Measurements from ENCODE around the gene UCK2. TPM values are rescaled to one million over a fixed set of nuclear protein-coding genes. Genes with fewer than 3 reads are reported as not detected.
A peak's percentile ranks its signal among the peaks of the same experiment; 100 is the strongest.
"Not testable (repeated sequence)": the region's sequence is repeated elsewhere in the genome, so short reads cannot be mapped to it uniquely, and the experiment has no call there.

Gene UCK2
- total RNA-seq = 49.8 and 50.1 TPM in 2 replicates
- long read RNA-seq, full-length matches to known transcripts = 8 of 43 reads
- long read RNA-seq, partial matches to known transcripts = 10 of 43 reads
- long read RNA-seq, other reads (novel, unspliced or antisense) = 25 of 43 reads

DNA sequence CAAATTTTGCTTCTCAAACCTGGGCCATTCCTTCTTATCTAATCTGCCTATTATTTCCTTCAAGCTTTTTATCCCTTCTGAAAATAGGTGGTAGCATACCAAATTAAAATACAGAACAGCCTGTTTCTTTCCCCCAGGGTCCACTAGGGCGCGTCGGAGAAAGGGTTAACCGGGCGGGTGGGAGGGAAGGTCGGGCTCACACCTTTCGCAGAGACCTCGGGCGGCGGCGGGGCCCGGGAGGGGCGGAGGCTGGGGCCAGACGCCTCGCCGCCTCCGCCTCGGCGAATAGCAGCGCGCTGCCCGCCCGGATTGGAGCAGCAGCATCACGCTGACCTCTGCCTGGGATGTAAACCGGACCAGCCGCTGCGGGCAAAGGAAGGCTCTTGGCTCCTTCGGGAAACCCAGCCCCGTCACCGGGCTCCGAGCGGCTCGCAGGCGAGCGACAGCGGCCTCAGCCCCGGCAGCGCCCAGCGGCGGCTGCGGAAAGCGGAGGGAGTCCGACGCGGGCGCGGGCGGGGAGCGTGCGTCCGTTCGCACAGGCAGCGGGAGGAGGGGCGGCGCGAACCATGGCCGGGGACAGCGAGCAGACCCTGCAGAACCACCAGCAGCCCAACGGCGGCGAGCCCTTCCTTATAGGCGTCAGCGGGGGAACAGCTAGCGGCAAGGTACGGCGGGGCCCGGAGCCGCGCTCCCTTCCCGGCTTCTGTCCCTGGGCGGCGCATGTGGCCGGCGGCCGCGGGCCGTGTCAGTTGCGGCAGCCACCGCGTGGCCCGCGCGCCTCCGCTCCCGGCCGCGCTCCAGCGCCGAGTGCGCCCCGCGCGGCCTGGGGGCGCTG lies at the start of gene UCK2:
Gene UCK2 (plus strand): TSS at position 347 of the 835 bp plus-strand sequence. CDS start 220 bp downstream, at position 567.
- Mint-ChIP-seq H3K27me3 (ENCODE audit: unreplicated experiment) (no peaks in the 10 kb centered on the region), H3K27ac (ENCODE audit: unreplicated experiment) (peak within 1 kb of the TSS; percentile 92), H3K9me3 (ENCODE audit: unreplicated experiment) (no peaks in the 10 kb centered on the region), H3K4me3 (ENCODE audit: unreplicated experiment) (peak within 1 kb of the TSS; percentile 92), H3K4me1 (ENCODE audit: unreplicated experiment) (peaks cover 22% of the 10 kb centered on the region), H3K36me3 (ENCODE audit: unreplicated experiment) (no peaks in the 10 kb centered on the region)
- TF ChIP-seq, protein P1, sequence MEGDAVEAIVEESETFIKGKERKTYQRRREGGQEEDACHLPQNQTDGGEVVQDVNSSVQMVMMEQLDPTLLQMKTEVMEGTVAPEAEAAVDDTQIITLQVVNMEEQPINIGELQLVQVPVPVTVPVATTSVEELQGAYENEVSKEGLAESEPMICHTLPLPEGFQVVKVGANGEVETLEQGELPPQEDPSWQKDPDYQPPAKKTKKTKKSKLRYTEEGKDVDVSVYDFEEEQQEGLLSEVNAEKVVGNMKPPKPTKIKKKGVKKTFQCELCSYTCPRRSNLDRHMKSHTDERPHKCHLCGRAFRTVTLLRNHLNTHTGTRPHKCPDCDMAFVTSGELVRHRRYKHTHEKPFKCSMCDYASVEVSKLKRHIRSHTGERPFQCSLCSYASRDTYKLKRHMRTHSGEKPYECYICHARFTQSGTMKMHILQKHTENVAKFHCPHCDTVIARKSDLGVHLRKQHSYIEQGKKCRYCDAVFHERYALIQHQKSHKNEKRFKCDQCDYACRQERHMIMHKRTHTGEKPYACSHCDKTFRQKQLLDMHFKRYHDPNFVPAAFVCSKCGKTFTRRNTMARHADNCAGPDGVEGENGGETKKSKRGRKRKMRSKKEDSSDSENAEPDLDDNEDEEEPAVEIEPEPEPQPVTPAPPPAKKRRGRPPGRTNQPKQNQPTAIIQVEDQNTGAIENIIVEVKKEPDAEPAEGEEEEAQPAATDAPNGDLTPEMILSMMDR (IDR thresholded peaks at IDR 0.05) = peak; percentile 12
- DNase-seq (ENCODE audit: extremely low spot score, unreplicated experiment) = peak; percentile 90

DNA sequence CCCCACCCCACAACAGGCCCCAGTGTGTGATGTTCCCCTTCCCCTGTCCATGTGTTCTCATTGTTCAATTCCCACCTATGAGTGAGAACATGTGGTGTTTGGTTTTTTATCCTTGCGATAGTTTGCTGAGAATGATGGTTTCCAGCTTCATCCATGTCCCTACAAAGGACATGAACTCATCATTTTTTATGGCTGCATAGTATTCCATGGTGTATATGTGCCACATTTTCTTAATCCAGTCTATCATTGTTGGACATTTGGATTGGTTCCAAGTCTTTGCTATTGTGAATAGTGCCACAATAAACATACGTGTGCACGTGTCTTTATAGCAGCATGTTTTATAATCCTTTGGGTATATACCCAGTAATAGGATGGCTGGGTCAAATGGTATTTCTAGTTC lies 49.2 kb upstream of the UCK2 start:
- H3K9me3 Mint-ChIP-seq (ENCODE audit: unreplicated experiment) = not testable (repeated sequence)

DNA sequence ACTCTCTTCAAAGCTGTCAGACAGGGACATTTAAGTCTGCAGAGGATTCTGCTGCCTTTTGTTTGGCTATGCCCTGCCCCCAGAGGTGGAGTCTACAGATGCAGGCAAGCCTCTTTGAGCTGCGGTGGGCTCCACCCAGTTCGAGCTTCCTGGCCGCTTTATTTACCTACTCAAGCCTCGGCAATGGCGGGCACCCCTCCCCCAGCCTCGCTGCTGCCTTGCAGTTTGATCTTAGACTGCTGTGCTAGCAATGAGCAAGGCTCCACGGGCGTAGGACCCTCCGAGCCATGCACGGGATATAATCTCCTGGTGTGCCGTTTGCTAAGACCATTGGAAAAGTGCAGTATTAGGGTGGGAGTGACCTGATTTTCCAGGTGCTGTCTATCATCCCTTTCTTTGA lies 43.9 kb upstream of the UCK2 start:
- not testable (repeated sequence) for H3K4me1 Mint-ChIP-seq (ENCODE audit: unreplicated experiment); H3K36me3 Mint-ChIP-seq (ENCODE audit: unreplicated experiment); H3K27ac Mint-ChIP-seq (ENCODE audit: unreplicated experiment); DNase-seq (ENCODE audit: extremely low spot score, unreplicated experiment); H3K4me3 Mint-ChIP-seq (ENCODE audit: unreplicated experiment); H3K27me3 Mint-ChIP-seq (ENCODE audit: unreplicated experiment)
- peaks cover 14% of the 10 kb centered on the region for H3K9me3 Mint-ChIP-seq (ENCODE audit: unreplicated experiment)

More for the DNA sequence above, 49.2 kb upstream of the UCK2 start:
- not testable (repeated sequence) for H3K27me3 Mint-ChIP-seq (ENCODE audit: unreplicated experiment); DNase-seq (ENCODE audit: extremely low spot score, unreplicated experiment); H3K36me3 Mint-ChIP-seq (ENCODE audit: unreplicated experiment); H3K4me1 Mint-ChIP-seq (ENCODE audit: unreplicated experiment); H3K27ac Mint-ChIP-seq (ENCODE audit: unreplicated experiment); H3K4me3 Mint-ChIP-seq (ENCODE audit: unreplicated experiment)

DNA sequence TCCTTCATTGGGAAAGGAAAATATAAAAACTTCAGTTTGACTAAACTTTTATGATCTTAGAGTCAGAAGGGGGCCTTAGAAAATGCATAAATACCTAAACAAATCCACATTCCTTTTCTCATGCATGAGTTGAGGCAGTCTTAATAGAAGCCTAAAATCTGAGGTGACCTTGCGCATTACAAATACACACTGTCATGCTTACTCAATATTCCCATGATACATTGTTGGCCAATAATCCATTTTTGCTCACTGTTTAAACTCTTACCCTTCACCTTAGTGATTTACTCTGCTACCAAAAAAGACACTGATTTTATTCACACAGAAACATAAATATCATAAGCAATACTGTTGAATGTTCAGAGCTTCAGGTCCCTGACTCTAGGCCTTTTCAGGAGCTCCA lies 39.7 kb upstream of the UCK2 start:
- TF ChIP-seq, protein P1 (IDR thresholded peaks at IDR 0.05) = no peak
- Mint-ChIP-seq H3K4me3 (ENCODE audit: unreplicated experiment) (no peak overlapping the region), H3K9me3 (ENCODE audit: unreplicated experiment) (peaks cover 6% of the 10 kb centered on the region), H3K27ac (ENCODE audit: unreplicated experiment) (no peak overlapping the region), H3K36me3 (ENCODE audit: unreplicated experiment) (peaks cover 3% of the 10 kb centered on the region), H3K27me3 (ENCODE audit: unreplicated experiment) (peaks cover 4% of the 10 kb centered on the region), H3K4me1 (ENCODE audit: unreplicated experiment) (no peaks in the 10 kb centered on the region)
- no peak for DNase-seq (ENCODE audit: extremely low spot score, unreplicated experiment)

DNA sequence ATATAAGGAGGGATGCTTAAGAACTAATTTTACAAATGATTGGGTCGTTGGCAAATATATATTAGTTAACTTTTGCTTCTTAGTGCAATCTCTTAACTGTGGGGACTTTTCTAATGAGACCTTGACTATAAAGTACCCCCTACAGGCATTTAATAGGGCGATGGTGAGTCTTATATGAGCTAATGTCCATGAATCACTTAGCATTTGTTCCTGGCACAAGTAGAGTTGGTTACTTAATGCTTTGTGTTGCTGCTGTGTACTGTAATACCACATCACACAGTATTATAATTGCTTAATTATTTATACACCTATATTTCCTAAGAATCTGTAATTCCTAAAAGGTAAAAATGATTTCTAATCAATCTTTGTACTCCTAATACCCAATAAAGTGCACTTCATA lies 33.5 kb upstream of the UCK2 start:
- TF ChIP-seq, protein P1 (IDR thresholded peaks at IDR 0.05) = no peak
- Mint-ChIP-seq H3K27me3 (ENCODE audit: unreplicated experiment) (peaks cover 4% of the 10 kb centered on the region), H3K4me1 (ENCODE audit: unreplicated experiment) (no peaks in the 10 kb centered on the region), H3K27ac (ENCODE audit: unreplicated experiment) (no peak overlapping the region), H3K4me3 (ENCODE audit: unreplicated experiment) (no peak overlapping the region), H3K36me3 (ENCODE audit: unreplicated experiment) (no peaks in the 10 kb centered on the region), H3K9me3 (ENCODE audit: unreplicated experiment) (no peaks in the 10 kb centered on the region)
- no peak for DNase-seq (ENCODE audit: extremely low spot score, unreplicated experiment)

DNA sequence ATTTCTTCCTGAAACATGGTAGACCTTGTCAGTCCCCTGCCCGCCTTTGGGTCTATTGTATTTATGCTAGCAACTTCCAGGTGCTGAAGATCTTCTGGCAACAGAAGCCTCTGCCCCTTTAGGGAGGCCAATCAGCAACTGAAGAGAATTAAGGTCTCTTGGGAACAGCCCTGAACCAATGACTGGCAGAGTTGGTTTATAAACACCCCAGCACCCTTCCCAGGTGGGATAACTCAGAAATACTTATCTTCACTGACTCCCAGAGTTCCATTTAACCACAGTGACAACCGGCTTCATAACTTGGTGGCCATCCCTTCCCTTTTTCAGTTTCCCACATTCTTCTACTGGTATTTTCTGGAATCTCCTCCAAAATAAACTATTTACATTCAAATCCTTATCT lies 31.5 kb upstream of the UCK2 start:
- TF ChIP-seq, protein P1 (IDR thresholded peaks at IDR 0.05) = no peak
- peaks cover 10% of the 10 kb centered on the region for H3K9me3 Mint-ChIP-seq (ENCODE audit: unreplicated experiment)
- H3K36me3 Mint-ChIP-seq (ENCODE audit: unreplicated experiment) = no peaks in the 10 kb centered on the region
- H3K4me1 Mint-ChIP-seq (ENCODE audit: unreplicated experiment) = no peaks in the 10 kb centered on the region
- peaks cover 4% of the 10 kb centered on the region for H3K27me3 Mint-ChIP-seq (ENCODE audit: unreplicated experiment)
- no peak overlapping the region for H3K4me3 Mint-ChIP-seq (ENCODE audit: unreplicated experiment)
- no peak for DNase-seq (ENCODE audit: extremely low spot score, unreplicated experiment)
- H3K27ac Mint-ChIP-seq (ENCODE audit: unreplicated experiment) = no peak overlapping the region

Data from osteocyte (in vitro differentiated cells).